ENCODE results near the gene KRTAP23-1. TPM values are rescaled to one million over a fixed set of nuclear protein-coding genes. Genes with fewer than 3 reads are reported as not detected.

KRTAP23-1 gene, protein sequence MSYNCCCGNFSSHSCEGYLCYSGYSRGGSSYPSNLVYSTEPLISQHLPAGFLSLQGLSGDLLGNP
- not detected for polyA plus RNA-seq

GRCh38 chr21:30348506-30348905 is at the start of gene KRTAP23-1:
TSS of gene KRTAP23-1 (minus strand) at chr21:30348606. CDS start at chr21:30348606, 0 bp downstream.
- Histone ChIP-seq H3K9me3 (ENCODE audit: control insufficient read depth in 2 of 2, insufficient read depth in 1 of 2, low read depth in 1 of 2, low read length in 1 of 2) (peaks cover 0 to 3% of the 10 kb centered on the region in 2 donors), H3K36me3 (ENCODE audit: control insufficient read depth in 2 of 2, insufficient read depth in 2 of 2, low read length in 1 of 2) (no peaks in the 10 kb centered on the region), H3K27me3 (ENCODE audit: control insufficient read depth in 1 of 2, insufficient read depth in 2 of 2, low read length in 2 of 2) (peaks cover 0 to 2% of the 10 kb centered on the region in 2 donors), H3K4me3 (ENCODE audit: low read depth in 1 of 2, low read length in 2 of 2) (no peak within 1 kb of the TSS), H3K27ac (ENCODE audit: low read depth in 2 of 2, low read length in 1 of 2) (no peak within 1 kb of the TSS), H3K4me1 (ENCODE audit: control insufficient read depth in 2 of 2, insufficient read depth in 2 of 2, low read length in 1 of 2) (no peaks in the 10 kb centered on the region)
- WGBS, 2 donors, result 85% methylated on average over 4 of the region's 4 CpGs

- H3K4me3 ChIP-seq (ENCODE audit: low read depth in 1 of 2, low read length in 2 of 2), result no peak within 1 kb of the TSS
- H3K4me1 ChIP-seq (ENCODE audit: control insufficient read depth in 2 of 2, insufficient read depth in 2 of 2, low read length in 1 of 2), result no peaks in the 10 kb centered on the region
- H3K27me3 ChIP-seq (ENCODE audit: control insufficient read depth in 1 of 2, insufficient read depth in 2 of 2, low read length in 2 of 2), result no peaks in the 10 kb centered on the region
- no peak within 1 kb of the TSS for H3K27ac ChIP-seq (ENCODE audit: low read depth in 2 of 2, low read length in 1 of 2)
- H3K9me3 ChIP-seq (ENCODE audit: control insufficient read depth in 2 of 2, insufficient read depth in 1 of 2, low read depth in 1 of 2, low read length in 1 of 2), result peaks cover 0 to 3% of the 10 kb centered on the region in 2 donors
- 61 to 65% methylated on average over 4 of the region's 4 CpGs for WGBS, 2 donors
- no peaks in the 10 kb centered on the region for H3K36me3 ChIP-seq (ENCODE audit: control insufficient read depth in 2 of 2, insufficient read depth in 2 of 2, low read length in 1 of 2)
Observed at GRCh38 chr21:30395731-30396130, 47.3 kb upstream of the KRTAP23-1 start, which contains the start of gene KRTAP13-1. TSS of gene KRTAP13-1 (plus strand) at chr21:30396031. CDS start at chr21:30396087, 56 bp downstream.

DNA sequence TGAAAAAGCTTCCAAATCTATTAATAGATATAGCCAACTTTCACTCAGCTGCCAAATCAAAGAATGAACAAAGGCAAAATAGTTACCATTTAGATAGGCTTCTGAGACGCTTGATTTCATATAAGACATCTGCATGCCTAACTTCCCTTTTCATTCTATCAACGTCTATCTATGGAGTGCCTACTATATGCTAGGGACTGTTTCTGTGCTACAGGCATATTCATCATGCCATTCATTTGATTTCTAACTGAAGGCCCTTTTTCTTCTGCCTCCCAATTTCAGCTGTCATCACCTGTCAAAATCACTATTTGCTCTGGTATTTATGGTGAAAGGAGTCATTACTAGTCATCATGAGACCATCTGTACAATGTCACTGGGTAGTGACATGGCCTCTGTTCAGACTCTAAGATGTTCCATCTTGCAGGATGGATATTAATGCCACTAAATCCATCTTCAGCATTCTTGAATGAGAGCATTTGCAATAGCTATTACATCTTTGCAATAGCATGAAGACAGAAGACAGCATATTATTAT is 43.2 kb upstream of the KRTAP23-1 start:
- Histone ChIP-seq H3K27me3 (ENCODE audit: control insufficient read depth in 1 of 2, insufficient read depth in 2 of 2, low read length in 2 of 2) (no peaks in the 10 kb centered on the region), H3K4me1 (ENCODE audit: control insufficient read depth in 2 of 2, insufficient read depth in 2 of 2, low read length in 1 of 2) (no peaks in the 10 kb centered on the region), H3K36me3 (ENCODE audit: control insufficient read depth in 2 of 2, insufficient read depth in 2 of 2, low read length in 1 of 2) (no peaks in the 10 kb centered on the region), H3K27ac (ENCODE audit: low read depth in 2 of 2, low read length in 1 of 2) (no peak overlapping the region), H3K9me3 (ENCODE audit: control insufficient read depth in 2 of 2, insufficient read depth in 1 of 2, low read depth in 1 of 2, low read length in 1 of 2) (peaks cover 0 to 3% of the 10 kb centered on the region in 2 donors), H3K4me3 (ENCODE audit: low read depth in 1 of 2, low read length in 2 of 2) (no peak overlapping the region)
- 54 to 55% methylated on average over 2 of the region's 2 CpGs for WGBS, 2 donors

- Histone ChIP-seq H3K36me3 (ENCODE audit: control insufficient read depth in 2 of 2, insufficient read depth in 2 of 2, low read length in 1 of 2) (no peaks in the 10 kb centered on the region), H3K27ac (ENCODE audit: low read depth in 2 of 2, low read length in 1 of 2) (no peak overlapping the region), H3K4me1 (ENCODE audit: control insufficient read depth in 2 of 2, insufficient read depth in 2 of 2, low read length in 1 of 2) (no peaks in the 10 kb centered on the region), H3K9me3 (ENCODE audit: control insufficient read depth in 2 of 2, insufficient read depth in 1 of 2, low read depth in 1 of 2, low read length in 1 of 2) (no peaks in the 10 kb centered on the region), H3K4me3 (ENCODE audit: low read depth in 1 of 2, low read length in 2 of 2) (no peak overlapping the region), H3K27me3 (ENCODE audit: control insufficient read depth in 1 of 2, insufficient read depth in 2 of 2, low read length in 2 of 2) (no peaks in the 10 kb centered on the region)
- WGBS, 2 donors, result 40 to 50% methylated on average over 1 of the region's 1 CpG
Observed at GRCh38 chr21:30382201-30382600, 33.8 kb upstream of the KRTAP23-1 start.

- H3K27me3 ChIP-seq (ENCODE audit: control insufficient read depth in 1 of 2, insufficient read depth in 2 of 2, low read length in 2 of 2), result no peaks in the 10 kb centered on the region
- no peak within 1 kb of the TSS for H3K27ac ChIP-seq (ENCODE audit: low read depth in 2 of 2, low read length in 1 of 2)
- no peaks in the 10 kb centered on the region for H3K4me1 ChIP-seq (ENCODE audit: control insufficient read depth in 2 of 2, insufficient read depth in 2 of 2, low read length in 1 of 2)
- H3K36me3 ChIP-seq (ENCODE audit: control insufficient read depth in 2 of 2, insufficient read depth in 2 of 2, low read length in 1 of 2), result no peaks in the 10 kb centered on the region
- no peak within 1 kb of the TSS for H3K4me3 ChIP-seq (ENCODE audit: low read depth in 1 of 2, low read length in 2 of 2)
- H3K9me3 ChIP-seq (ENCODE audit: control insufficient read depth in 2 of 2, insufficient read depth in 1 of 2, low read depth in 1 of 2, low read length in 1 of 2), result no peaks in the 10 kb centered on the region
- 77 to 83% methylated on average over 5 of the region's 5 CpGs for WGBS, 2 donors
Observed at GRCh38 chr21:30372139-30372770, 23.8 kb upstream of the KRTAP23-1 start, which contains the start of gene KRTAP13-2. TSS of gene KRTAP13-2 (minus strand) at chr21:30372271. CDS start at chr21:30372213, 58 bp downstream.

DNA sequence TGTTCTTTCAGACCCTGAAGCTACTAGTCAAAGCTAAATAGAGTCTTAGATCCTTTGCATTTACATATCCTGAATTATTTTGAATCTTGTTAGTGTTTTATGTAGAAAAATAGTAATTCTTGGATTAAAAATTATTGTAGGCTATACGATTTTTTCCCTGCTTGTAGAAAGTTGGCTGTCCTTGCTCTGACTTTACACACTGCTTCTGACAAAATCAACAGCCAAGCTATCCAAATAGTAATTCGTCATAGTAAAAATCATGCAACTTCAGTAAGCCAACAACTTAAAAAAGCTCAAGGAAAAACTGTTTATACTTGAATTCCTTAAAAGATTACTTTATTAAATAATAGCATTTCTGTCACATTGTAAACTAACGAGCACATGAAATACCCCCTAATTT is 7.5 kb upstream of the KRTAP23-1 start:
- Histone ChIP-seq H3K4me3 (ENCODE audit: low read depth in 1 of 2, low read length in 2 of 2) (no peak overlapping the region), H3K9me3 (ENCODE audit: control insufficient read depth in 2 of 2, insufficient read depth in 1 of 2, low read depth in 1 of 2, low read length in 1 of 2) (no peaks in the 10 kb centered on the region), H3K4me1 (ENCODE audit: control insufficient read depth in 2 of 2, insufficient read depth in 2 of 2, low read length in 1 of 2) (no peaks in the 10 kb centered on the region), H3K27ac (ENCODE audit: low read depth in 2 of 2, low read length in 1 of 2) (no peak overlapping the region), H3K36me3 (ENCODE audit: control insufficient read depth in 2 of 2, insufficient read depth in 2 of 2, low read length in 1 of 2) (no peaks in the 10 kb centered on the region), H3K27me3 (ENCODE audit: control insufficient read depth in 1 of 2, insufficient read depth in 2 of 2, low read length in 2 of 2) (no peaks in the 10 kb centered on the region)
- 40 to 46% methylated on average over 3 of the region's 3 CpGs for WGBS, 2 donors

- WGBS, 2 donors, result 63 to 80% methylated on average over 1 of the region's 1 CpG
- no peak overlapping the region for H3K27ac ChIP-seq (ENCODE audit: low read depth in 2 of 2, low read length in 1 of 2)
Observed at GRCh38 chr21:30354308-30355005, 6.1 kb upstream of the KRTAP23-1 start.

DNA sequence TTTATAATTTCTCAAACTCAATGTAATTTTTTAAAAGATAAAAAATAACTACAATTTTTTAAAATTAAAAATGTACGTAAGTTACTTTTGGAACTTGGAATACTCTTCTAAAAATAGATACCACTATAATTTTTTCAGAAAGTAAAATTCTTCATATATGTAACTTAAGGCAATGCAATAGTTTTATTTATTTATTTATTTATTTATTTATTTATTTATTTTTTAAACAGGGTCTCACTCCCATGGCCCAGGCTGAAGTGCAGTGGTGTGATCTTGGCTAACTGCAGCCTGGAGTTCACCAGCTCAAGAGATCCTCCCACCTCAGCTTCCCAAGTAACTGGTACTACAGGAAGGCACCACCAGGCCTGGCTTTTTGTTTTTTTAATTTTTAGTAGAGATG is 3.1 kb upstream of the KRTAP23-1 start:
- WGBS, 2 donors, result 93 to 94% methylated on average over 1 of the region's 1 CpG
- H3K36me3 ChIP-seq (ENCODE audit: control insufficient read depth in 2 of 2, insufficient read depth in 2 of 2, low read length in 1 of 2), result no peaks in the 10 kb centered on the region
- H3K27me3 ChIP-seq (ENCODE audit: control insufficient read depth in 1 of 2, insufficient read depth in 2 of 2, low read length in 2 of 2), result no peaks in the 10 kb centered on the region

More at GRCh38 chr21:30354308-30355005, 6.1 kb upstream of the KRTAP23-1 start:
- Histone ChIP-seq H3K9me3 (ENCODE audit: control insufficient read depth in 2 of 2, insufficient read depth in 1 of 2, low read depth in 1 of 2, low read length in 1 of 2) (no peaks in the 10 kb centered on the region), H3K4me1 (ENCODE audit: control insufficient read depth in 2 of 2, insufficient read depth in 2 of 2, low read length in 1 of 2) (no peaks in the 10 kb centered on the region), H3K27me3 (ENCODE audit: control insufficient read depth in 1 of 2, insufficient read depth in 2 of 2, low read length in 2 of 2) (no peaks in the 10 kb centered on the region), H3K36me3 (ENCODE audit: control insufficient read depth in 2 of 2, insufficient read depth in 2 of 2, low read length in 1 of 2) (no peaks in the 10 kb centered on the region), H3K4me3 (ENCODE audit: low read depth in 1 of 2, low read length in 2 of 2) (no peak overlapping the region)

DNA sequence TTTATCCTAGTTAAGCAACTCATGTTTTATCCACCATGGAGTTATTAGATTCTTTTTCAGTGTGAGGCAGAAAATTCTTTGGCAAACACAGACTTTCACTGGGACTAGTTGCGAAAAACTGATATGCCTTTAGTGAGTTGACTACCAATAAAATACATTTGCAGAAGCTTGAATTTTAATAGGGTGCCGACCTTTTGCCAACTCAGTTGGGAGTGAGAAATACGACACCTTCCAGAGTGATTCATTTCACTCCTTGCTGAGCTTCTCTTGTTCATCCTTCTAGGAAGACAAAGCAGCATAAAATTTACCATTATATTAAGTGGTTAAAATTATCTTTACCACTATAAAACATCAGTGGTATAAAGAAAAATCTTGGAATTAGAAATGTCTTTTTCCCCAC is 1.2 kb upstream of the KRTAP23-1 start:
- WGBS, 2 donors, result 36 to 38% methylated on average over 3 of the region's 3 CpGs
- no peaks in the 10 kb centered on the region for H3K36me3 ChIP-seq (ENCODE audit: control insufficient read depth in 2 of 2, insufficient read depth in 2 of 2, low read length in 1 of 2)
- no peaks in the 10 kb centered on the region for H3K4me1 ChIP-seq (ENCODE audit: control insufficient read depth in 2 of 2, insufficient read depth in 2 of 2, low read length in 1 of 2)
- H3K9me3 ChIP-seq (ENCODE audit: control insufficient read depth in 2 of 2, insufficient read depth in 1 of 2, low read depth in 1 of 2, low read length in 1 of 2), result no peaks in the 10 kb centered on the region
- no peak overlapping the region for H3K27ac ChIP-seq (ENCODE audit: low read depth in 2 of 2, low read length in 1 of 2)
- no peak overlapping the region for H3K4me3 ChIP-seq (ENCODE audit: low read depth in 1 of 2, low read length in 2 of 2)
- no peaks in the 10 kb centered on the region for H3K27me3 ChIP-seq (ENCODE audit: control insufficient read depth in 1 of 2, insufficient read depth in 2 of 2, low read length in 2 of 2)

More for the DNA sequence above, 3.1 kb upstream of the KRTAP23-1 start:
- H3K9me3 ChIP-seq (ENCODE audit: control insufficient read depth in 2 of 2, insufficient read depth in 1 of 2, low read depth in 1 of 2, low read length in 1 of 2), result no peaks in the 10 kb centered on the region
- H3K4me1 ChIP-seq (ENCODE audit: control insufficient read depth in 2 of 2, insufficient read depth in 2 of 2, low read length in 1 of 2), result no peaks in the 10 kb centered on the region
- no peak overlapping the region for H3K4me3 ChIP-seq (ENCODE audit: low read depth in 1 of 2, low read length in 2 of 2)
- H3K27ac ChIP-seq (ENCODE audit: low read depth in 2 of 2, low read length in 1 of 2), result no peak overlapping the region
